ENCODE results near the gene WDFY4. TPM values are rescaled to one million over a fixed set of nuclear protein-coding genes. Genes with fewer than 3 reads are reported as not detected.

Gene WDFY4
- total RNA-seq, 1 donor from 2014 or later, result 4.3 TPM

GRCh38 chr10:48941427-48942075 is 256.9 kb downstream of the WDFY4 start:
- Mint-ChIP-seq H3K27me3 (ENCODE audit: low read depth) (peaks cover 2% of the 10 kb centered on the region), H3K9me3 (no peaks in the 10 kb centered on the region), H3K27ac (no peak overlapping the region), H3K4me3 (no peak overlapping the region), H3K36me3 (no peaks in the 10 kb centered on the region), H3K4me1 (no peaks in the 10 kb centered on the region)
- DNase-seq (ENCODE audit: low spot score in 2 of 2, unreplicated experiment in 2 of 2), result no peak
- TF ChIP-seq CTCF (IDR thresholded peaks at IDR 0.05; ENCODE audit: unreplicated experiment), result no peak

GRCh38 chr10:48943096-48943495 is 258.4 kb downstream of the WDFY4 start:
- Mint-ChIP-seq H3K27ac (no peak overlapping the region), H3K27me3 (ENCODE audit: low read depth) (peaks cover 2% of the 10 kb centered on the region), H3K36me3 (no peaks in the 10 kb centered on the region), H3K4me3 (no peak overlapping the region), H3K9me3 (no peaks in the 10 kb centered on the region), H3K4me1 (no peaks in the 10 kb centered on the region)
- no peak for DNase-seq (ENCODE audit: low spot score in 2 of 2, unreplicated experiment in 2 of 2)
- no peak for TF ChIP-seq CTCF (IDR thresholded peaks at IDR 0.05; ENCODE audit: unreplicated experiment)

- H3K4me1 Mint-ChIP-seq, result peaks cover 5% of the 10 kb centered on the region
- no peak overlapping the region for H3K27ac Mint-ChIP-seq
- TF ChIP-seq CTCF (IDR thresholded peaks at IDR 0.05; ENCODE audit: unreplicated experiment), result no peak
- no peaks in the 10 kb centered on the region for H3K9me3 Mint-ChIP-seq
- no peak overlapping the region for H3K4me3 Mint-ChIP-seq
- no peak for DNase-seq (ENCODE audit: low spot score in 2 of 2, unreplicated experiment in 2 of 2)
- no peaks in the 10 kb centered on the region for H3K36me3 Mint-ChIP-seq
- peaks cover 2% of the 10 kb centered on the region for H3K27me3 Mint-ChIP-seq (ENCODE audit: low read depth)
Measured at GRCh38 chr10:48944171-48944570, 259.5 kb downstream of the WDFY4 start.

GRCh38 chr10:48945441-48946130 is 260.9 kb downstream of the WDFY4 start:
- peaks cover 2% of the 10 kb centered on the region for H3K27me3 Mint-ChIP-seq (ENCODE audit: low read depth)
- H3K4me3 Mint-ChIP-seq, result no peak overlapping the region
- TF ChIP-seq CTCF (IDR thresholded peaks at IDR 0.05; ENCODE audit: unreplicated experiment), result no peak
- H3K27ac Mint-ChIP-seq, result no peak overlapping the region
- H3K36me3 Mint-ChIP-seq, result no peaks in the 10 kb centered on the region
- H3K4me1 Mint-ChIP-seq, result peaks cover 5% of the 10 kb centered on the region
- H3K9me3 Mint-ChIP-seq, result no peaks in the 10 kb centered on the region
- no peak for DNase-seq (ENCODE audit: low spot score in 2 of 2, unreplicated experiment in 2 of 2)

- Mint-ChIP-seq H3K4me3 (no peak overlapping the region), H3K27me3 (ENCODE audit: low read depth) (peaks cover 2% of the 10 kb centered on the region), H3K4me1 (peaks cover 5% of the 10 kb centered on the region), H3K9me3 (no peaks in the 10 kb centered on the region), H3K27ac (no peak overlapping the region), H3K36me3 (no peaks in the 10 kb centered on the region)
- TF ChIP-seq CTCF (IDR thresholded peaks at IDR 0.05; ENCODE audit: unreplicated experiment), result no peak
- DNase-seq (ENCODE audit: low spot score in 2 of 2, unreplicated experiment in 2 of 2), result no peak
Measured at GRCh38 chr10:48946332-48946731, 261.7 kb downstream of the WDFY4 start.

Data from mesothelial cell of epicardium (in vitro differentiated cells).